Measurements from ENCODE around the gene PRPH2. TPM values are rescaled to one million over a fixed set of nuclear protein-coding genes. Genes with fewer than 3 reads are reported as not detected.
"Not testable (repeated sequence)": the region's sequence is repeated elsewhere in the genome, so short reads cannot be mapped to it uniquely, and the experiment has no call there.

PRPH2 gene
- total and polyA plus RNA-seq, 3 experiments from 2014 or later = 0.07 to 0.15 TPM; not detected in 1

DNA sequence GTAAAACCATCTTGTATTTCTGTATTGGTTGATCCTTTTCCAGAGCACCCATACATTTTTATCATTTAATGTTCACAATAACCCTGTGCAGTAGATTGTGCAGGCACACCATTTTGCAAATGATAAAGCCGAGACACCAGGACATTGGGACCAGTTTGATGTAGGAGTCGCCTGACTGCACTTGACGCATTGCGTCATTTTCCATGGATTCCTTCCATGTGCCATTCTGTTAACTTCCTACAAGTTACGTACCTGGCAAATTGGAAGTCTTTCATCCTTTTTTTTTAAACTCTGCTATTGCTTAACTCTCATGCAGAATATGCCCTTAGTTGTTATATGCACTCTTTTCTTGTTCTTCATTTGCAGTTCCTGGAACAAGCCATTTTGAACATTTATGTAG, 43.0 kb downstream of the PRPH2 start:
- Histone ChIP-seq H3K4me1 (ENCODE audit: insufficient read depth, low read length) (no peaks in the 10 kb centered on the region), H3K27ac (ENCODE audit: low read depth, low read length) (no peak overlapping the region), H3K4me3 (ENCODE audit: low read length) (no peak overlapping the region), H3K36me3 (ENCODE audit: insufficient read depth, low read length) (peaks cover 75% of the 10 kb centered on the region), H3K27me3 (ENCODE audit: insufficient read depth, low read length, poor library complexity, severe bottlenecking) (no peaks in the 10 kb centered on the region), H3K9me3 (ENCODE audit: low read length) (no peaks in the 10 kb centered on the region)
- no peaks in the 10 kb centered on the region for H3K4me1 Mint-ChIP-seq
- no peak overlapping the region for H3K4me3 Mint-ChIP-seq
- H3K36me3 Mint-ChIP-seq = peaks cover 13 to 92% (median 27%) of the 10 kb centered on the region in 3 donors
- ChIA-PET CTCF (interaction anchor here (1.5 kb wide), 1 partner anchor 18 kb away, joined by 3 read pairs; no protein-coding TSS in a partner anchor), POLR2A (interaction anchor here (1.1 kb wide), 1 partner anchor 92 kb away, joined by 3 read pairs; no protein-coding TSS in a partner anchor)
- H3K27ac Mint-ChIP-seq = peak overlapping the region in 3 of 8 donors; percentile 22 to 62 (median 27)
- no peaks in the 10 kb centered on the region for H3K27me3 Mint-ChIP-seq
- DNase-seq = no peak
- no peaks in the 10 kb centered on the region for H3K9me3 Mint-ChIP-seq

DNA sequence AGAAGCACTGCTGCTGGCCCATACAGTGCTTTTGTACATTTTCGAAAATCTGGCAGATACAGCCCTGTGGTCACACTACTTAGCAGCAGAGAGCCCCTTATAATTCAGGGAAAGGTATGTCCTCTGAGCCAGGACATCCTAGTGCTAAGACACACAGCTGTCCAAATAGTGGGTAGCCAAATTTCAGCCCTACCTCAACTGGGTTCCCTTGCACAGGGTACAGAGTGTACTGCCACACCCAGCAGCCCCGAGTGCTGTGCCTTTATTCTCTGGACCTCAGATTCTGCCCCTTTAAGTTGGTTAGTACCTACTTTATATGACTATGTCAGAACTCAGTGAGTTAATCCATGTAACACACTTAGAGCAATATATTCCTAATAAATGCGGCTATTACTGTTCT, 47.6 kb downstream of the PRPH2 start:
- Histone ChIP-seq H3K27ac (ENCODE audit: low read depth, low read length) (no peak overlapping the region), H3K4me1 (ENCODE audit: insufficient read depth, low read length) (no peaks in the 10 kb centered on the region), H3K27me3 (ENCODE audit: insufficient read depth, low read length, poor library complexity, severe bottlenecking) (no peaks in the 10 kb centered on the region), H3K36me3 (ENCODE audit: insufficient read depth, low read length) (peaks cover 69% of the 10 kb centered on the region), H3K9me3 (ENCODE audit: low read length) (no peaks in the 10 kb centered on the region), H3K4me3 (ENCODE audit: low read length) (no peak overlapping the region)
- ChIA-PET POLR2A (interaction anchor here (0.6 kb wide), 1 partner anchor 73 kb away, joined by 5 read pairs; no protein-coding TSS in a partner anchor), CTCF (no interaction called here)
- Mint-ChIP-seq H3K36me3 (peaks cover 31 to 97% (median 37%) of the 10 kb centered on the region in 3 donors), H3K27ac (peak overlapping the region in 4 of 8 donors; percentile 5 to 42 (median 36)), H3K9me3 (no peaks in the 10 kb centered on the region), H3K27me3 (no peaks in the 10 kb centered on the region), H3K4me1 (no peaks in the 10 kb centered on the region), H3K4me3 (no peak overlapping the region)
- DNase-seq = no peak

DNA sequence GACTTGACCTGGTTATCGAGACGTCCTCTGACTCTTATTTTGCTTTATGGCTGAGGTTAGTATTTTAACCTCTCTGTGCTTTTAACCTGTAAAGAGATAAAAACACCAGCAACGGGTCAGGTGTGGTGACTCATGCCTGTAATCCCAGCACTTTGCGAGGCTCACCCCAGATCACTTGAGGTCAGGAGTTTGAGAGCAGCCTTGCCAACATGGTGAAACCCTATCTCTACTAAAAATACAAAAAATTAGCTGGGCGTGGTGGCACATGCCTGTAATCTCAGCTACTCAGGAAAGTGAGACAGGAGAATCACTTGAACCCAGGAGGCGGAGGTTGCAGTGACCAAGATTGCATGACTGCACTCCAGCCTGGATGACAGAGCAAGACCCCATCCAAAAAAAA, 48.0 kb downstream of the PRPH2 start:
- CTCF ChIA-PET; POLR2A ChIA-PET; H3K27me3 ChIP-seq (ENCODE audit: insufficient read depth, low read length, poor library complexity, severe bottlenecking); H3K4me1 ChIP-seq (ENCODE audit: insufficient read depth, low read length); H3K27me3 Mint-ChIP-seq; H3K9me3 Mint-ChIP-seq; H3K27ac ChIP-seq (ENCODE audit: low read depth, low read length); H3K9me3 ChIP-seq (ENCODE audit: low read length); H3K4me3 ChIP-seq (ENCODE audit: low read length); H3K4me1 Mint-ChIP-seq; DNase-seq; H3K4me3 Mint-ChIP-seq: not testable (repeated sequence)
- Mint-ChIP-seq H3K36me3 (peaks cover 30 to 97% (median 33%) of the 10 kb centered on the region in 3 donors), H3K27ac (peak overlapping the region in 1 of 8 donors; percentile 42)
- H3K36me3 ChIP-seq (ENCODE audit: insufficient read depth, low read length) = peaks cover 69% of the 10 kb centered on the region

DNA sequence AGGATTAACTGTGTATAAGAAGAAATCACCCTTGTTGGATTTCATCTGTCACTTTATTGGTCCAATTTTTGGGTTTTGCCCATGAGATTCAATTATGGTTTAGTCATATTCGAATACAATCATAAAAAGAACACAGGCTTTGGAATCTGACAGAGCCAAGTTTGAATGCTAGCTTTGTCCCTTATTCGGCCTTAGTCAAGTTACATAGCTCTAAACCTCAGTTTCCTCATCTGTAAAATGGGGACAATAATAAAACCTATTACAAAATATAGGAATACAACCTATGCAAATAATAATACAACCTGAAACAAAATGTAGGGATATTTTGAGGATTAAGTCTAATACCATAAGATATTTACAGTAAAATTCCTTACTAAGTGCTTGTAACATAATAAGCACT, 57.7 kb downstream of the PRPH2 start:
- no peak overlapping the region for H3K4me3 ChIP-seq (ENCODE audit: low read length)
- DNase-seq = no peak
- H3K4me1 ChIP-seq (ENCODE audit: insufficient read depth, low read length) = no peaks in the 10 kb centered on the region
- H3K27me3 ChIP-seq (ENCODE audit: insufficient read depth, low read length, poor library complexity, severe bottlenecking) = no peaks in the 10 kb centered on the region
- no peak overlapping the region for H3K27ac ChIP-seq (ENCODE audit: low read depth, low read length)
- H3K4me1 Mint-ChIP-seq = peaks cover 0 to 5% (median 0%) of the 10 kb centered on the region in 3 donors
- no peak overlapping the region for H3K4me3 Mint-ChIP-seq
- H3K9me3 Mint-ChIP-seq = no peaks in the 10 kb centered on the region
- POLR2A ChIA-PET = no interaction called here
- no peak overlapping the region for H3K27ac Mint-ChIP-seq
- CTCF ChIA-PET = interaction anchor here (4.2 kb wide), 1 partner anchor 213 kb away, joined by 43 read pairs; the partner anchor contains the start of gene RPL7L1
- H3K36me3 ChIP-seq (ENCODE audit: insufficient read depth, low read length) = peaks cover 36% of the 10 kb centered on the region
- peaks cover 4 to 88% (median 25%) of the 10 kb centered on the region in 3 donors for H3K36me3 Mint-ChIP-seq
- H3K27me3 Mint-ChIP-seq = no peaks in the 10 kb centered on the region
- no peaks in the 10 kb centered on the region for H3K9me3 ChIP-seq (ENCODE audit: low read length)

DNA sequence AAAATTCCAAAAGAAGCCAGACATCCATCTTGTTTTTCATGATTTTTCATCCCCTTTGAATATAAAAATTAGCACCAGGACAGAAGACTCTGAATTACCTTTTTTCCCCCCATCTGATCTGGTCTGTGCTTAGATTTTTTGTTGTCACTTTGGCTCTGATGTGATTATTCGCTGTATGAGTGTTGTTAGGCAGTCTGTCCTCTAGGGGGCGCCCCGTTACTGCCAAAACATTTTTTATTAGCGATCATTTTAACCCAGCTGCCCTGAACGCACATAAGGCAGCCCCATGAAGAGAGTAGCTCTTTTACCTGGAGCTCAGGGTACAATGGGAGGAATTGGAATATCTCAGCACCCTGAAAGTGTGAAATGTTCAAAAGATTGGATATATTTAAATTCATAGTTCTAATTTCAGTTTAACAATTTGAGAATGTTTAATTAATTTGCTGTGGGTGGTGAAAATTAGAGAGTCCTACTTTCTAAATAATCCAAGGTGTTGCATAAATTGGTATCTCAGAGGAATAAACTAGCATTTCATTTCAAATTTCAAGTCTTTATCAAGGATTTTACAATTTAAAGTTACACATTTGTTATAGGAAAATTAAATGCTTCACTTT, 60.8 kb downstream of the PRPH2 start:
- no peaks in the 10 kb centered on the region for H3K9me3 ChIP-seq (ENCODE audit: low read length)
- H3K4me1 Mint-ChIP-seq = peaks cover 0 to 5% (median 0%) of the 10 kb centered on the region in 3 donors
- H3K4me1 ChIP-seq (ENCODE audit: insufficient read depth, low read length) = no peaks in the 10 kb centered on the region
- H3K27me3 Mint-ChIP-seq = no peaks in the 10 kb centered on the region
- H3K4me3 Mint-ChIP-seq = no peak overlapping the region
- POLR2A ChIA-PET = interaction anchor here (0.6 to 1.7 kb wide), 5 partner anchors 19 to 218 kb away, joined by 3 to 8 read pairs (median 7); partner anchors contain the start of genes RPL7L1 and TBCC
- no peak overlapping the region for H3K4me3 ChIP-seq (ENCODE audit: low read length)
- H3K27ac Mint-ChIP-seq = peak overlapping the region in 5 of 8 donors; percentile 0 to 84 (median 17)
- H3K27ac ChIP-seq (ENCODE audit: low read depth, low read length) = no peak overlapping the region
- CTCF ChIA-PET = interaction anchor here (0.6 to 4.2 kb wide), 36 partner anchors 9 to 482 kb away, joined by 3 to 44 read pairs (median 4); partner anchors contain the start of genes RPL7L1, TBCC and UBR2
- peaks cover 0 to 85% (median 28%) of the 10 kb centered on the region in 3 donors for H3K36me3 Mint-ChIP-seq
- peaks cover 48% of the 10 kb centered on the region for H3K36me3 ChIP-seq (ENCODE audit: insufficient read depth, low read length)
- no peaks in the 10 kb centered on the region for H3K9me3 Mint-ChIP-seq
- DNase-seq = peak; percentile 75 to 88 (median 77)
- H3K27me3 ChIP-seq (ENCODE audit: insufficient read depth, low read length, poor library complexity, severe bottlenecking) = no peaks in the 10 kb centered on the region

DNA sequence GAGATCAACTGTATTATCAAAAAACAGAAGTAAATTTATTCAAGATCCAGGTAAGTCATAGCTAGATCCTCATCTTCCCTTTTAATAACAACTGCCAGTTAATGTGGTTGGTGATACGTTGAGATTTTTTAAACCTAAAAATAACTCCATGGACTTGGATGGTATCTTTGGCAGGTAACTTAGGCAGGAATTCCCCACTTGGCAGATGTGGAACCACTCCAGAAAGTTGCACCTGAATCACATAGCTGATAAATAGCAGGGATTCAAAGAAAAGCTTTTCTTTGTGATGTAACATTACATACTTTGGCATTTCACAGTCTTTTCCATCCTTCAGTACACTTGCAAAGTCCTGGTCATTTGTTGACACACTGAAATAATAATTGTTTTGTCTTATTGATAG, 62.6 kb downstream of the PRPH2 start:
- Histone ChIP-seq H3K4me3 (ENCODE audit: low read length) (no peak overlapping the region), H3K27me3 (ENCODE audit: insufficient read depth, low read length, poor library complexity, severe bottlenecking) (no peaks in the 10 kb centered on the region), H3K9me3 (ENCODE audit: low read length) (no peaks in the 10 kb centered on the region), H3K4me1 (ENCODE audit: insufficient read depth, low read length) (no peaks in the 10 kb centered on the region), H3K36me3 (ENCODE audit: insufficient read depth, low read length) (peaks cover 53% of the 10 kb centered on the region), H3K27ac (ENCODE audit: low read depth, low read length) (no peak overlapping the region)
- no peak for DNase-seq
- Mint-ChIP-seq H3K4me1 (peaks cover 0 to 5% (median 0%) of the 10 kb centered on the region in 3 donors), H3K27me3 (no peaks in the 10 kb centered on the region), H3K4me3 (no peak overlapping the region), H3K27ac (no peak overlapping the region), H3K36me3 (peaks cover 0 to 77% (median 29%) of the 10 kb centered on the region in 3 donors), H3K9me3 (no peaks in the 10 kb centered on the region)
- POLR2A ChIA-PET = no interaction called here
- CTCF ChIA-PET = interaction anchor here (0.5 to 1.9 kb wide), 3 partner anchors 10 to 251 kb away, joined by 3 to 5 read pairs (median 3); partner anchors contain the start of gene TBCC

DNA sequence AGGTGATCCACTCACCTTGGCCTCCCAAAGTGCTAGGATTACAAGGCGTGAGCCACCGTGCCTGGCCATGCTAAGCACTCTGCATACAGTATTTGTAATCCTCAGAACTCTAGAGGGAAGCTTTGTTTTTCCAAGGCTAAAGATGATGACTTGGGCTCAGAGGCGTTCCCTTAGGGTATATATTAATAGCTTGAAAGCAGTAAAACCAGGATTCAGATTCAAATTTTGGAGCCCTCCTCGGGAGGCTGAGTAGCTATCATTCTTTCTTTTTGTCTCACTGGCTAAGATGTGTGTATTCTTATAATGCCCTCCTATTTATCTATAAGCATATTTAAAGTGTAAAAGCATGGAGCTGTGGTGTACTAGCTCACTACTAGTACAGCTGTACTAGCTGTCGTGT, 68.5 kb downstream of the PRPH2 start:
- no peak for DNase-seq
- CTCF ChIA-PET = interaction anchor here (1.2 to 1.9 kb wide), 2 partner anchors 15 to 72 kb away, joined by 3 to 4 read pairs; no protein-coding TSS in a partner anchor
- no peak overlapping the region for H3K4me3 Mint-ChIP-seq
- H3K27me3 Mint-ChIP-seq = no peaks in the 10 kb centered on the region
- peaks cover 0 to 82% (median 22%) of the 10 kb centered on the region in 3 donors for H3K36me3 Mint-ChIP-seq
- Histone ChIP-seq H3K27ac (ENCODE audit: low read depth, low read length) (no peak overlapping the region), H3K4me1 (ENCODE audit: insufficient read depth, low read length) (no peaks in the 10 kb centered on the region), H3K27me3 (ENCODE audit: insufficient read depth, low read length, poor library complexity, severe bottlenecking) (no peaks in the 10 kb centered on the region), H3K4me3 (ENCODE audit: low read length) (no peak overlapping the region), H3K36me3 (ENCODE audit: insufficient read depth, low read length) (peaks cover 56% of the 10 kb centered on the region), H3K9me3 (ENCODE audit: low read length) (no peaks in the 10 kb centered on the region)
- H3K9me3 Mint-ChIP-seq = no peaks in the 10 kb centered on the region
- POLR2A ChIA-PET = no interaction called here
- no peak overlapping the region for H3K27ac Mint-ChIP-seq
- no peaks in the 10 kb centered on the region for H3K4me1 Mint-ChIP-seq

DNA sequence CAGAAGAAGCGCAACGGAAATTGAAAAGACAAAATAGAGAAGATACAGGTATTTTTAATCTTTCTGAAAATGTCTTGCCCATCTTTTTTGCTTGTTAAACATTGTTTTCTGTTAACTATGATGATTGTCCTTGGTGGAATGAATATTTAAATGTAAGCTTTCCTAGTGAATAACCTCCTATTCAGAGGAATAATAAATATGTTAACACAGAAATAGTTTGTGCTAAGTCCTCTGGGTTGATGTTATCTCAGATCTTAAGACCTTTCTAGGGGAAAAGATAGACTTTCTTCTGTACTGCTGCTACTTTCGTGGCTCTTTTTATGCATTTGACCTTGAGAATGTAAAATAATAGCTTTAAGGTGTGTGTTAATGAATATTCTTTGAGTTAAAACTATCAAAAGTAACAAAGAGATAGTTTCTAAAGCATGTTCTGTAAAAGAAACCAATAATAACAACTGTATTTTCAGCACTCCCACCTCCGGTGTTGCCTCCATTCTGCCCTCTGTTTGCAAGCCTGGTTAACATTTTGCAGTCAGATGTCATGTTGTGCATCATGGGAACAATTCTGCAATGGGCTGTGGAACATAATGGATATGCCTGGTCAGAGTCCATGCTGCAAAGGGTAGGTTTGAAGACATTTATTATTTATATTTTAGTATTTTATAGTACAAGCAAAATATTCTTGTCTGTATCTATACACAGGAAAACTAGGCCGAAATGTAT, 70.2 kb downstream of the PRPH2 start:
- no peaks in the 10 kb centered on the region for H3K27me3 Mint-ChIP-seq
- CTCF ChIA-PET = interaction anchor here (1.4 kb wide), 1 partner anchor 10 kb away, joined by 3 read pairs; no protein-coding TSS in a partner anchor
- POLR2A ChIA-PET = no interaction called here

More for the DNA sequence above, 70.2 kb downstream of the PRPH2 start:
- Mint-ChIP-seq H3K36me3 (peaks cover 0 to 76% (median 18%) of the 10 kb centered on the region in 3 donors), H3K9me3 (no peaks in the 10 kb centered on the region), H3K27ac (peak overlapping the region in 4 of 8 donors; percentile 17 to 67 (median 56)), H3K4me3 (no peak overlapping the region), H3K4me1 (no peaks in the 10 kb centered on the region)
- DNase-seq = no peak
- Histone ChIP-seq H3K36me3 (ENCODE audit: insufficient read depth, low read length) (peaks cover 42% of the 10 kb centered on the region), H3K27me3 (ENCODE audit: insufficient read depth, low read length, poor library complexity, severe bottlenecking) (no peaks in the 10 kb centered on the region), H3K27ac (ENCODE audit: low read depth, low read length) (no peak overlapping the region), H3K9me3 (ENCODE audit: low read length) (no peaks in the 10 kb centered on the region), H3K4me1 (ENCODE audit: insufficient read depth, low read length) (no peaks in the 10 kb centered on the region), H3K4me3 (ENCODE audit: low read length) (no peak overlapping the region)
